GM12878 (cell line): Measurements from ENCODE around the gene RTN4RL1. TPM values are rescaled to one million over a fixed set of nuclear protein-coding genes. Genes with fewer than 3 reads are reported as not detected.

Source experiments
- ATAC-seq: fragments of 200-7000 bp; cut with Tn5 transposase; 3 replicates; pipeline ENCODE4 v1.9.1; 2020; ENCODE audit warnings: mild to moderate bottlenecking, moderate library complexity
- BruUV-seq: library from RNA; stranded (reverse); fragments of 400-500 nt; replicated peaks from 2 replicates; lab custom pipeline; 2021; lab: Mats Ljungman, UMichigan
- CTCF ChIA-PET: fragments of 300-600 bp; sonication (Branson Sonifier 250); formaldehyde crosslinking; extraction: SDS; loops from one replicate; lab custom pipeline; 2021; ENCODE audit warnings: inconsistent platforms; lab: Yijun Ruan, JAX
- POLR2A ChIA-PET: fragments of 350-600 bp; formaldehyde crosslinking; extraction: SDS; loops from one replicate; lab custom pipeline; 2021; ENCODE audit warnings: inconsistent platforms; lab: Charles Lee
- RAD21 ChIA-PET: fragments of 300-600 bp; sonication (Branson Sonifier 250); formaldehyde crosslinking; loops from one replicate; lab custom pipeline; 2023; ENCODE audit warnings: antibody characterized with exemption; ENCODE audit not compliant: unreplicated experiment; lab: Charles Lee
- SMC1A ChIA-PET: fragments of 300-600 bp; sonication (Branson Sonifier 250); formaldehyde crosslinking; loops from one replicate; lab custom pipeline; 2023; ENCODE audit not compliant: unreplicated experiment, uncharacterized antibody; lab: Charles Lee
- DNase-seq: peaks from one replicate; pipeline ENCODE4 v3.0.0-alpha.2; 2011; ENCODE audit warnings: low read depth, low spot score
- FAIRE-seq: peaks from 3 replicates; lab custom pipeline; 2011; peaks lifted over from hg19 to GRCh38; lab: Jason Lieb, UNC
- H2AFZ ChIP-seq: 2 replicates; pipeline ENCODE4 v1.6.0; 2011; ENCODE audit warnings: low read depth, low read length, control low read depth; ENCODE audit not compliant: control insufficient read depth
- H3K27ac ChIP-seq: 2 replicates; pipeline ENCODE4 v1.5.1; 2011; ENCODE audit warnings: control low read depth; ENCODE audit not compliant: control insufficient read depth, insufficient read depth
- H3K27me3 ChIP-seq, 2 experiments: replicated peaks in 1 of 2; 2 replicates each; pipeline versions ENCODE4 v1.6.0 to v1.6.1; 2011; ENCODE audit warnings: low read length in 1 of 2; ENCODE audit not compliant: control insufficient read depth in 2 of 2, insufficient read depth in 2 of 2
- H3K36me3 ChIP-seq, 2 experiments: 2 replicates each; pipeline ENCODE4 v1.5.1; 2011; ENCODE audit warnings: low read length in 1 of 2; ENCODE audit not compliant: control insufficient read depth in 2 of 2, insufficient read depth in 2 of 2
- H3K4me1 ChIP-seq: 2 replicates; pipeline ENCODE4 v1.6.1; 2011; ENCODE audit warnings: mild to moderate bottlenecking, low read length, moderate library complexity, mixed read lengths; ENCODE audit not compliant: control insufficient read depth, insufficient read depth
- H3K4me2 ChIP-seq: 2 replicates; pipeline ENCODE4 v1.6.0; 2011; ENCODE audit warnings: control low read depth; ENCODE audit not compliant: control insufficient read depth, insufficient read depth
- H3K4me3 ChIP-seq: fragments of 200-600 bp; sonication (generic); 2 replicates; pipeline ENCODE4 v1.5.1; 2016
- H3K79me2 ChIP-seq: 2 replicates; pipeline ENCODE4 v1.6.0; 2011; ENCODE audit warnings: low read length; ENCODE audit not compliant: control insufficient read depth, insufficient read depth
- H3K9ac ChIP-seq: 2 replicates; pipeline ENCODE4 v1.8.0; 2011; ENCODE audit warnings: low read length, control low read depth, mixed read lengths; ENCODE audit not compliant: control insufficient read depth, insufficient read depth
- H3K9me3 ChIP-seq: replicated peaks from 3 replicates; pipeline ENCODE4 v1.5.1; 2011; ENCODE audit warnings: mild to moderate bottlenecking, low read length; ENCODE audit not compliant: control insufficient read depth, insufficient read depth
- H4K20me1 ChIP-seq: 2 replicates; pipeline ENCODE4 v1.6.0; 2011; ENCODE audit not compliant: control insufficient read depth, insufficient read depth
- CTCF ChIP-seq, 3 experiments: IDR thresholded peaks in 2 of 3; conservative IDR thresholded peaks in 1 of 3; 2 replicates each; pipeline ENCODE4 v1.5.1; 2011; ENCODE audit warnings: low read depth in 3 of 3, low read length in 3 of 3, mild to moderate bottlenecking in 3 of 3, control low read depth in 2 of 3, moderate library complexity in 2 of 3, inconsistent platforms in 1 of 3, mixed read lengths in 1 of 3; ENCODE audit not compliant: control insufficient read depth in 2 of 3, insufficient read depth in 1 of 3; ENCODE audit errors: extremely low read depth in 1 of 3
- HDGF ChIP-seq: fragments of 450-650 bp; IDR thresholded peaks from 2 replicates; pipeline ENCODE4 v1.6.1; 2016; ENCODE audit warnings: antibody characterized with exemption
- MTA2 ChIP-seq: fragments of 450-650 bp; IDR thresholded peaks from 2 replicates; pipeline ENCODE4 v1.6.1; 2016; ENCODE audit warnings: low read depth, mild to moderate bottlenecking, moderate library complexity
- MTA3 ChIP-seq: IDR thresholded peaks from 2 replicates; pipeline ENCODE4 v1.6.1; 2012; ENCODE audit warnings: low read length, inconsistent platforms, borderline replicate concordance
- NBN ChIP-seq: fragments of 450-650 bp; IDR thresholded peaks from 2 replicates; pipeline ENCODE4 v1.6.1; 2016
- PML ChIP-seq: IDR thresholded peaks from 2 replicates; pipeline ENCODE4 v1.6.1; 2012; ENCODE audit warnings: low read length, inconsistent platforms
- RAD21 ChIP-seq: IDR thresholded peaks from 2 replicates; pipeline ENCODE4 v1.6.1; 2011; ENCODE audit warnings: mild to moderate bottlenecking, low read depth, low read length, moderate library complexity; ENCODE audit not compliant: insufficient read depth
- RAD51 ChIP-seq: fragments of 450-650 bp; IDR thresholded peaks from 2 replicates; pipeline ENCODE4 v1.6.1; 2016; ENCODE audit warnings: moderate library complexity, mild to moderate bottlenecking, inconsistent platforms
- SPI1 ChIP-seq: IDR thresholded peaks from 2 replicates; pipeline ENCODE4 v1.6.1; 2011; ENCODE audit warnings: low read depth, mild to moderate bottlenecking, low read length, moderate library complexity, borderline replicate concordance; ENCODE audit not compliant: insufficient read depth
- ZSCAN29 ChIP-seq: fragments of 450-650 bp; IDR thresholded peaks from 2 replicates; pipeline ENCODE4 v1.6.1; 2017; ENCODE audit warnings: mild to moderate bottlenecking, moderate library complexity
- WGBS: methylation state at CpG from one replicate; pipeline ENCODE4 v1.1.6; 2016; ENCODE audit warnings: low lambda C conversion rate; ENCODE audit not compliant: insufficient replicate concordance, insufficient coverage; ENCODE audit errors: missing lambda C conversion rate; 5-methylcytosine and 5-hydroxymethylcytosine counted together
- in situ Hi-C: fragments of 300-500 bp; cut with MboI; formaldehyde crosslinking; loops from 9 replicates; pipeline ENCODE4 v1.14.3; 2018; ENCODE audit warnings: mixed read lengths
- intact Hi-C: fragments of 100-400 bp; cut with micrococcal nuclease; formaldehyde crosslinking; loops from one replicate; pipeline ENCODE4 v1.14.2; 2022; ENCODE audit not compliant: unreplicated experiment
- polyA plus RNA-seq, 11 experiments: library from polyadenylated mRNA; depleted of rRNA in 4 of 11; unstranded in 6 of 11; stranded (reverse) in 5 of 11; fragments of >200 nt; fragmentation: Nextera tagmentation in 4 of 11; fragmentation: Illumina TruSeq in 1 of 11; extraction: Ambion mirVana in 4 of 11; extraction: Trizol in 1 of 11; gene quantifications; 1 replicate in 1 of 11; 2 replicates in 10 of 11; pipeline versions ENCODE4 v1.2.1 to v1.2.3, GENCODE V29; 2011 to 2016; ENCODE audit warnings: inconsistent platforms in 2 of 11, missing spikeins in 2 of 11, low read depth in 1 of 11
- total RNA-seq, 4 experiments: library from RNA; depleted of rRNA in 3 of 4; stranded (reverse); fragments of >200 nt in 3 of 4; fragmentation: Illumina TruSeq in 1 of 4; extraction: Trizol in 1 of 4; gene quantifications; 2 replicates each; pipeline versions ENCODE4 v1.2.1 to v1.2.3, GENCODE V29; 2013 to 2021
- TF ChIP-seq, protein P1 (sequence below): fragments of 450-650 bp; IDR thresholded peaks from 2 replicates; pipeline ENCODE4 v1.6.1; 2016; ENCODE audit warnings: mild to moderate bottlenecking

Gene RTN4RL1
- total and polyA plus RNA-seq, 10 of the 15 experiments (the other 5 are each of a cell fraction or from before 2014, with no cell fraction given), result 0.08 to 0.11 (median 0.10) TPM; not detected in 7

- peak overlapping the region; percentile 97 for H3K4me2 ChIP-seq
- no peaks in the 10 kb centered on the region for H3K27me3 ChIP-seq
- peak overlapping the region; percentile 82 for H3K27ac ChIP-seq
- no peaks in the 10 kb centered on the region for H3K9me3 ChIP-seq
- SMC1A ChIA-PET, result interaction anchor here (1.2 kb wide), 1 partner anchor 134 kb away, joined by 5 read pairs; no protein-coding TSS in a partner anchor
- TF ChIP-seq RAD21, result no peak
- TF ChIP-seq SPI1, result peak; percentile 2; the same call in 1 of the 2 replicates
- peak in 2 of 3 experiments; percentile 5 to 9; a peak in 2 of 6 replicates for TF ChIP-seq CTCF (IDR thresholded peaks at IDR 0.05 in 2 of 3, conservative IDR thresholded peaks at IDR 0.05 in 1 of 3; ENCODE audit: control insufficient read depth in 2 of 3, extremely low read depth in 1 of 3, insufficient read depth in 1 of 3, low read depth in 3 of 3, low read length in 3 of 3)
- TF ChIP-seq RAD51, result no peak
- TF ChIP-seq MTA3, result 0 out of 2 replicates have a peak, but pooled peaks have one; percentile 75
- TF ChIP-seq MTA2, result 0 out of 2 replicates have a peak, but pooled peaks have one; percentile 20
- TF ChIP-seq NBN, result peak; percentile 46; the same call in 1 of the 2 replicates
- TF ChIP-seq ZSCAN29, result no peak
- peak; percentile 30; the same call in 1 of the 2 replicates for TF ChIP-seq HDGF
- TF ChIP-seq PML, result 0 out of 2 replicates have a peak, but pooled peaks have one; percentile 9
- TF ChIP-seq, protein P1, sequence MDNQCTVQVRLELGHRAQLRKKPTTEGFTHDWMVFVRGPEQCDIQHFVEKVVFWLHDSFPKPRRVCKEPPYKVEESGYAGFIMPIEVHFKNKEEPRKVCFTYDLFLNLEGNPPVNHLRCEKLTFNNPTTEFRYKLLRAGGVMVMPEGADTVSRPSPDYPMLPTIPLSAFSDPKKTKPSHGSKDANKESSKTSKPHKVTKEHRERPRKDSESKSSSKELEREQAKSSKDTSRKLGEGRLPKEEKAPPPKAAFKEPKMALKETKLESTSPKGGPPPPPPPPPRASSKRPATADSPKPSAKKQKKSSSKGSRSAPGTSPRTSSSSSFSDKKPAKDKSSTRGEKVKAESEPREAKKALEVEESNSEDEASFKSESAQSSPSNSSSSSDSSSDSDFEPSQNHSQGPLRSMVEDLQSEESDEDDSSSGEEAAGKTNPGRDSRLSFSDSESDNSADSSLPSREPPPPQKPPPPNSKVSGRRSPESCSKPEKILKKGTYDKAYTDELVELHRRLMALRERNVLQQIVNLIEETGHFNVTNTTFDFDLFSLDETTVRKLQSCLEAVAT, result peak; percentile 78
- in situ Hi-C loops (no loop called here), intact Hi-C loops (loop anchor here (5.0 kb wide), 1 partner anchor 320 kb away; the partner anchor contains the start of gene WDR81)
- H2AFZ ChIP-seq, result peak overlapping the region; percentile 76
- DNase-seq, result no peak
- POLR2A ChIA-PET, result no interaction called here
- peaks cover 13% of the 10 kb centered on the region for H3K79me2 ChIP-seq
- peaks cover 16% of the 10 kb centered on the region for H3K4me1 ChIP-seq
- no TSS peak for BruUV-seq
- ATAC-seq, result no peak; the same call in 2 of the 3 replicates
- RAD21 ChIA-PET, result no interaction called here
- peak overlapping the region; percentile 91 for H3K9ac ChIP-seq
- CTCF ChIA-PET, result no interaction called here
- 27% methylated on average over 17 of the region's 17 CpGs for WGBS
- peak overlapping the region; percentile 93 for H3K4me3 ChIP-seq
- peaks cover 0 to 2% of the 10 kb centered on the region in 2 experiments; a peak in 3 of 4 replicates for H3K36me3 ChIP-seq
- H4K20me1 ChIP-seq, result no peaks in the 10 kb centered on the region
- FAIRE-seq, result no peak
Observed at GRCh38 chr17:2042390-2042847, 17.3 kb upstream of the RTN4RL1 start.
